Activated naive CD4-positive, alpha-beta T cell treated with anti-CD3 and anti-CD28 coated beads for 36 hours (primary cell): ENCODE measurements around the gene MCEMP1. TPM values are rescaled to one million over a fixed set of nuclear protein-coding genes. Genes with fewer than 3 reads are reported as not detected.

Source experiments
- CTCF ChIA-PET: fragments of 350-600 bp; sonication (Branson Sonifier 250); formaldehyde crosslinking; loops from one replicate; lab custom pipeline; 2021; ENCODE audit warnings: antibody characterized with exemption; lab: Charles Lee
- DNase-seq: peaks from one replicate; pipeline ENCODE4 v3.0.0-alpha.2; 2020
- H3K27ac Mint-ChIP-seq: one replicate; pipeline ENCODE4 v1.8.0; 2021; ENCODE audit warnings: mild to moderate bottlenecking, mixed read lengths
- H3K27me3 Mint-ChIP-seq: one replicate; pipeline ENCODE4 v1.8.0; 2021; ENCODE audit warnings: low read depth, mixed read lengths
- H3K36me3 Mint-ChIP-seq: one replicate; pipeline ENCODE4 v1.8.0; 2021; ENCODE audit warnings: low read depth, mixed read lengths
- H3K4me1 Mint-ChIP-seq: one replicate; pipeline ENCODE4 v1.8.0; 2021; ENCODE audit warnings: low read depth, mixed read lengths
- H3K4me3 Mint-ChIP-seq: one replicate; pipeline ENCODE4 v1.8.0; 2021; ENCODE audit warnings: mild to moderate bottlenecking, moderate library complexity, mixed read lengths
- H3K9me3 Mint-ChIP-seq: one replicate; pipeline ENCODE4 v1.8.0; 2021; ENCODE audit warnings: mixed read lengths
- intact Hi-C: fragments of 100-400 bp; cut with micrococcal nuclease; formaldehyde crosslinking; loops from one replicate; pipeline ENCODE4 v1.15.1; 2023
- total RNA-seq, 2 experiments: library from RNA; stranded (reverse); gene quantifications; one replicate each; pipeline ENCODE4 v1.2.3, GENCODE V29; 2021

MCEMP1 gene
- total RNA-seq, 2 experiments from 2014 or later = not detected

DNA sequence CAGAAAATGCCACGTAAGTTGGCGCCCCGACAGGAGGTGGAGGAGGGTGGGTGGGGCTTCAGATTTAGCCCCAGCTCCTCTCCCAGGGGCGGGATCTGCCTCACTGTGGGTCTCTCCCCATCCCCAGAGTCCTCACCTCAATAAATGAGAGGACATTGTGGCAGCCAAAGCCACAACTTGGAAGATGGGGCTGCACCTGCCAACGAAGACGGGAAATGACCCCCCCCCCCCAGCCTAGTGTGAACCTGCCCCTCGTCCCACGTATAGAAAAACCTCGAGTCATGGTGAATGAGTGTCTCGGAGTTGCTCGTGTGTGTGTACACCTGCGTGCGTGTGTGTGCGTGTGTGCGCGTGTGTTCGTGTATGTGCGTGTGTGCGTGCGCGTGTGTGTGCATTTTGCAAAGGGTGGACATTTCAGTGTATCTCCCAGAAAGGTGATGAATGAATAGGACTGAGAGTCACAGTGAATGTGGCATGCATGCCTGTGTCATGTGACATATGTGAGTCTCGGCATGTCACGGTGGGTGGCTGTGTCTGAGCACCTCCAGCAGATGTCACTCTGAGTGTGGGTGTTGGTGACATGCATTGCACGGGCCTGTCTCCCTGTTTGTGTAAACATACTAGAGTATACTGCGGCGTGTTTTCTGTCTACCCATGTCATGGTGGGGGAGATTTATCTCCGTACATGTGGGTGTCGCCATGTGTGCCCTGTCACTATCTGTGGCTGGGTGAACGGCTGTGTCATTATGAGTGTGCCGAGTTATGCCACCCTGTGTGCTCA is 2.3 kb downstream of the MCEMP1 start:
- CTCF ChIA-PET = interaction anchor here (0.6 to 1.1 kb wide), 3 partner anchors 26 to 121 kb away, joined by 3 to 6 read pairs (median 5); no protein-coding TSS in a partner anchor
- peaks cover 52% of the 10 kb centered on the region for H3K4me1 Mint-ChIP-seq

DNA sequence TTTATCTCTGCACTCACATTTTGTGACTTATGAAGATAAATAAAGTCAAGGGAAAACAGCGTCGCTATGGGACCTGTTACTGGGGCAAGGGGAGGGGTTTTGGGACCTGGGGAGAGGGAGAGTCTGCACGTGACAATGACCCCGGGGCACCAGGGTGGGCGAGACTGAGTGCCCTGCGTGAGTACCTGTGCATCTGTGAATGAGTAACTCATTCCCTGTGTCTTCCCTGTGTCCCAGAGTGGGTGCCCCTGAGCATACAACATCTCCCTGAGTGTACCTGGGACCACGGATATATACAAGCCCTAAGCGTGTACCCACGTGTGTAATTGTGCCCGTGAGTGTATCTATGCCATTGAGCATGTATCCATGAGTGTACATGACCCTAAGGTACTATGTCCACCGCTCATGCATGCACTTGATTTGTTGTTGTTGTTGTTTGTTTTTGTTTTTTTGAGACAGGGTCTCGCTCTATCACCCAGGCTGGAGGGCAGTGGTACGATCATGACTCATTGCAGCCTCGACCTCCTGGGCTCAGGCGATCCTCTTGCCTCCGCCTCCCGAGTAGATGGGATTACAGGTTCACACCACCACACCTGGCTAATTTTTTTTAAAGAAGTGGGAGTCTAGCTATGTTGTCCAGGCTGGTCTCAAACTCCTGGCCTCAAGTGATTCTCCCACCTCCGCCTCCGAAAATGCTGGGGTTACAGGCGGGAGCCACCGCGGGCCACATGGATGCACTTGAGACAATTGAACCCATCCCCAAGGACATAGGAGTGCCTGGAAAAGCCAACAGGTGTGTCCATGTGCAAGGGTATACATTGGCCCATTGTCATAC is 3.1 kb downstream of the MCEMP1 start:
- H3K9me3 Mint-ChIP-seq = no peaks in the 10 kb centered on the region
- intact Hi-C loops = loop anchor here (1.0 to 5.0 kb wide), 7 partner anchors 22 to 577 kb away; partner anchors contain the start of genes PET100, SNAPC2 and XAB2
- peaks cover 17% of the 10 kb centered on the region for H3K27me3 Mint-ChIP-seq
- CTCF ChIA-PET = interaction anchor here (0.6 to 4.0 kb wide), 24 partner anchors 9 to 611 kb away, joined by 3 to 52 read pairs (median 5); partner anchors contain the start of genes ARHGEF18, MCOLN1, PET100 and RETN
- H3K4me3 Mint-ChIP-seq = peak overlapping the region; percentile 51
- no peak for DNase-seq
- peak overlapping the region; percentile 50 for H3K27ac Mint-ChIP-seq
- H3K36me3 Mint-ChIP-seq = peaks cover 10% of the 10 kb centered on the region
- peaks cover 50% of the 10 kb centered on the region for H3K4me1 Mint-ChIP-seq

More for the DNA sequence above, 2.3 kb downstream of the MCEMP1 start:
- Mint-ChIP-seq H3K27ac (peak overlapping the region; percentile 63), H3K36me3 (peaks cover 10% of the 10 kb centered on the region), H3K9me3 (no peaks in the 10 kb centered on the region), H3K27me3 (peaks cover 18% of the 10 kb centered on the region), H3K4me3 (peak overlapping the region; percentile 7)
- DNase-seq = peak; percentile 83
- intact Hi-C loops = loop anchor here (1.0 to 5.0 kb wide), 2 partner anchors 111 to 327 kb away; no protein-coding TSS in a partner anchor

DNA sequence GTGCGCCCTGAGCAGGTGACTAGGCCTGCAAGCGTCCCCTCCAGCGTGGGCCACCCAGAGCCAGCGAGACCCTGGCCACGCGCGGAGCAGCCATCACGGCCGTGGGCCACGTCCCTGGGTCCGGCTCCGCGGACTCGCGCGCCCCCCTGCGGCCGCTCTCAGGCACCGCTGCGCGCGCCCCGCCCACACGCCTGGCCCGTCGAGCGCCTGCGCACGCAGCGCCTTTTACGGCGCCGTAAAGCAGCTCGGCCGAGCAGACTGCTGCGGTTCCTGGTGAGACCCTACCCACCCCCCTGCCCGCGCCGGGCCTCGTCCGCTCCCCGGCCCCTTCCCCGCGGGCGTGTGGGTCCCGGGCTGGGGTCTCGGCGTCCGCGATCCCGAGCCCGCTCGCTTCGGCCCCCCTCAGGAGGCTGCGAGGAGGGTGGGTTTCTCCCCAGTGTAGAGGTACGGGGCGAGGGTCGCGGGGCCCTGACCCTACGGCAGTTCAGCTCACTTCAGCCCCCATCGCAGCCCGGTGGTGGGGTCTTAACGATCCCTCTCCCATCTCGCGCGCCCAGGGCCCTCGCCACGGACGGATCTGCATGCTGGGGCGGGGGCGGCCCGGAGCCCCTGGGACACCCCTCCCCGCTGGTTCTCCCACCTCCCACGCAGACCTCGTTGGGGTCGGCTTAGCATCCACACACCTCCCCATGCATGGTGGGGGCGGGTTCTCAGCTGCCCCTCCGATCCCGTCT is 3.9 kb downstream of the MCEMP1 start, which contains the start of gene TRAPPC5:
Gene TRAPPC5 (plus strand): TSS at position 228 of the 734 bp plus-strand sequence. CDS start 1,421 bp downstream, outside the sequence.
- Mint-ChIP-seq H3K27me3 (peaks cover 15% of the 10 kb centered on the region), H3K27ac (peak within 1 kb of the TSS; percentile 88), H3K4me3 (peak within 1 kb of the TSS; percentile 92), H3K36me3 (peaks cover 10% of the 10 kb centered on the region), H3K9me3 (no peaks in the 10 kb centered on the region), H3K4me1 (peaks cover 48% of the 10 kb centered on the region)
- intact Hi-C loops = loop anchor here (1.0 to 2.0 kb wide), 8 partner anchors 22 to 578 kb away; partner anchors contain the start of genes PET100, SNAPC2 and XAB2
- DNase-seq = peak; percentile 86
- CTCF ChIA-PET = interaction anchor here (0.6 to 4.0 kb wide), 47 partner anchors 10 to 612 kb away, joined by 3 to 52 read pairs (median 4); partner anchors contain the start of genes ARHGEF18, CD209, PET100 and RETN

DNA sequence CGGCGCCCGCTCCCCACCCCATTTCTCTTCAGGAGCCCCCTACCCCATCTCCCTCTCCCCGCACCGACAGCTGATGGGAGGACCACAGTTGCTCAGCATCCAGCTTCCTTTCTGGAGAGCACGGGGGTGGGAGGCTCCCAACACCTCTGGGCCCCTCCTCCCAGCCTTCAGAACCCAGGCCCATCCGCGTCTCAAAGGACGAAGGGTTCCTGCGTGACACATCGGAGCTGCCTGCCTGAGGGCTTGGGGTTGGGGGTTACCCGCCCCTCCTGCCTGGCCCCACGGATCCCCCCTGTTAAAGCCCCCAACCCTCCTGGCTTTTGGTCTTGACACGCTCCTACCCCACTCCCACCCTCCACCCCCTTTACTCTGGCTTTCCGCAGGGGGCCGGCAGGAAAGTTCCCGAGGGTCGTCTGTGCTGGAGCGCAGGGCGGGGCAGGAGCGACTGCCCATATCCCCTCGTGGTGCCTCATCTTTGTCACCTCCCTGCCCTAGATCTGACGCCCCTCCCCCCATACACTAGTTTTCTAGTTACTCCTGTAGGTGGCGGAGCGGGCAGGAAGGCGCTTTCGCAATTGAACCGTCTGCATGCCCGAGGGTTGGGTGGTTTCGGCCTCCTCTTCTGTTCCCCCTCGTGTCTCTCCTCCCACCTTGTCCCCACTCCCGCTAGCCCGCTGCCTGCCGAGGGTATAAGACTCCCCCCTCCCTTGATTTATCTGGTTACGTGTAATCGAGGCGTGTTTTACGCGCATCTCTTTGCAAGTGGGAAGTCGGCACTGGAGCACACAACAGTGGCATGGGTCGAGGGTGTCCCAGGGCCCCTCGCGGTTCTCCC is 4.7 kb downstream of the MCEMP1 start:
- peak overlapping the region; percentile 92 for H3K4me3 Mint-ChIP-seq
- peak overlapping the region; percentile 88 for H3K27ac Mint-ChIP-seq
- H3K36me3 Mint-ChIP-seq = peaks cover 10% of the 10 kb centered on the region
- peaks cover 12% of the 10 kb centered on the region for H3K27me3 Mint-ChIP-seq
- H3K9me3 Mint-ChIP-seq = no peaks in the 10 kb centered on the region
- H3K4me1 Mint-ChIP-seq = peaks cover 41% of the 10 kb centered on the region
- intact Hi-C loops = loop anchor here (1.0 to 2.0 kb wide), 5 partner anchors 24 to 579 kb away; partner anchors contain the start of gene SNAPC2
- CTCF ChIA-PET = interaction anchor here (0.6 to 4.0 kb wide), 44 partner anchors 11 to 612 kb away, joined by 3 to 52 read pairs (median 4); partner anchors contain the start of genes ARHGEF18, CD209, PET100 and RETN
- DNase-seq = peak; percentile 96

DNA sequence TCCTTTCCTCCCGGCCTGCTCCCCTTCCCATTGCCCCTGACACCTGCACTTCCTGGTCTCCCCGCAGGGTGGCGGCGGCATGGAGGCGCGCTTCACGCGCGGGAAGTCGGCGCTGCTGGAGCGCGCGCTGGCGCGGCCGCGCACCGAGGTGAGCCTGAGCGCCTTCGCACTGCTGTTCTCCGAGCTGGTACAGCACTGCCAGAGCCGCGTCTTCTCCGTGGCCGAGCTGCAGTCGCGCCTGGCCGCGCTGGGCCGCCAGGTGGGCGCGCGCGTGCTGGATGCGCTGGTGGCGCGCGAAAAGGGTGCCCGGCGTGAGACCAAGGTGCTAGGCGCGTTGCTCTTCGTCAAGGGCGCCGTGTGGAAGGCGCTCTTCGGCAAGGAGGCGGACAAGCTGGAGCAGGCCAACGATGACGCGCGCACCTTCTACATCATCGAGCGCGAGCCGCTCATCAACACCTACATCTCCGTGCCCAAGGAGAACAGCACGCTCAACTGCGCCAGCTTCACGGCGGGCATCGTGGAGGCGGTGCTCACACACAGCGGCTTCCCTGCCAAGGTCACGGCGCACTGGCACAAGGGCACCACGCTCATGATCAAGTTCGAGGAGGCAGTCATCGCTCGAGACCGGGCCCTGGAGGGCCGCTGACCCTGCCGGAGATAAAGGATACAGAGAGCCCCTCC is 5.4 kb downstream of the MCEMP1 start:
- H3K27ac Mint-ChIP-seq = peak overlapping the region; percentile 88
- intact Hi-C loops = no loop called here

DNA sequence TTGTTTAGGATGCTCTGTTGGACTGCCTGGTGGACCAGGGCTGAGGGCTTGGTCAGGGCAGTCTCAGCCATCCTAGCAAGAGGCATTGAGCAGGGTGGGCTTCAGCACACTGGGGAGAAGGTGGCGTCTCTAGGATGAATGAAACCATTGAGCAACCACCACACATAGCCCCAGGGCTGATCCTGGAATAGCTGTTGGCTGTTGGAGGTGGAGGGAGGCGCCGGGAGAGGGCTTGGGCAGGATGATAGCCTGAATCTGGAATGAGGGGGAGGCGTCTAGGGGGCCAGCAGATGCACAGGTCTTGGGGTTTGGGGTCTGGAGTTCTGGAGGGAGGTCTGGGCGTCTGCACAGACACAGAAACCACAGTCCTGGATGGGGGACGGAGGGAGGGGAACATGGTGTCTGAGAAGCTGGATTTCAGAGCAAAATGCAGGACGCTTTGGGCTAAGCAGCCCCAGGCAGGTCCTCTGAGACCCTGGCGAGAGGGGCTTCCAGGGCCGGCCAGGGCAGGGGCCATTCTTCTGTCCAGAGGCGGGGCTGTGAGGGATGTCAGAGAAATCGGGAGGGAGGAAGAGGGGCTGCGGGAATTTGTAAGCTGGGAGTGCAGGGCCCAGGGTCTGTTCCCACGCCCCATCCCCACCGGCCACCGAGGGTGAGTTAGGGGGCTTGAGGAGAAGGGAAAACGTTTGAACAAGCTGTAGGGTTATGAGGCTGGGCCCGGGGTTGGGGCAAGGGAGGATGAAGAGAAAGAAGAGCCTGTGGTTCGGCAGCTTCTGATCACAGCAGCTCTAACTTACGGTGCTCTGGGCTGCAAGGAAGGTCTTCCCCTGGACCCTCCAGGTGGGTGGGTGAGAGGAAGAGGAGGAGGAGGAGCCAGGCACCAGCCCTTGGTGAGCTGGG is 8.9 kb downstream of the MCEMP1 start:
- peaks cover 9% of the 10 kb centered on the region for H3K4me1 Mint-ChIP-seq
- H3K9me3 Mint-ChIP-seq = no peaks in the 10 kb centered on the region
- DNase-seq = no peak
- peaks cover 10% of the 10 kb centered on the region for H3K36me3 Mint-ChIP-seq
- CTCF ChIA-PET = interaction anchor here (0.8 to 3.0 kb wide), 2 partner anchors 114 to 116 kb away, joined by 3 to 10 read pairs; no protein-coding TSS in a partner anchor
- no peak overlapping the region for H3K27ac Mint-ChIP-seq
- H3K27me3 Mint-ChIP-seq = no peaks in the 10 kb centered on the region
- intact Hi-C loops = no loop called here
- H3K4me3 Mint-ChIP-seq = no peak overlapping the region

More for the DNA sequence above, 5.4 kb downstream of the MCEMP1 start:
- Mint-ChIP-seq H3K27me3 (peaks cover 6% of the 10 kb centered on the region), H3K4me3 (peak overlapping the region; percentile 92), H3K9me3 (no peaks in the 10 kb centered on the region), H3K4me1 (peaks cover 34% of the 10 kb centered on the region), H3K36me3 (peaks cover 10% of the 10 kb centered on the region)
- CTCF ChIA-PET = interaction anchor here (4.0 kb wide), 1 partner anchor 117 kb away, joined by 52 read pairs; no protein-coding TSS in a partner anchor
- no peak for DNase-seq

DNA sequence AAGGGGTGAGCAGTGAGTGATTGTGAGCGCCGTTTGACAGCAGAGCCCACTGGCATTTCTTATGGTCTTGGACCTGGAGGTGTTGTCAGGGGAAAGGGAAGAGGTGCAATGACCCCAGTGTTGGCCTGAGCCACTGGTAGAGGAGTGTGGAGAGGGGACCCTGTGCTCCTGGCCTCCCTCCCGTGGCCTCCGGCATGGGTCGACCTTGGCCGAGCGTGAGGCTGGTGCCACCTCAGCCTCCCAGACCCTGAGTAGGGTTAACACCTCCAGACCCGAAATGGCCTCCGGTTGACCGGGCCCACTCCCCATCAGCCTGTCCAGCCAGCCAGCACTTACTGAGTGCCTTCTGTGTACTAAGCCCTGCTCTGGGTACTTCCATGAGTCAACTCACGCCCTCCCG is 10.3 kb downstream of the MCEMP1 start:
- H3K36me3 Mint-ChIP-seq = peaks cover 8% of the 10 kb centered on the region
- no peak overlapping the region for H3K27ac Mint-ChIP-seq
- peaks cover 5% of the 10 kb centered on the region for H3K4me1 Mint-ChIP-seq
- DNase-seq = no peak
- H3K27me3 Mint-ChIP-seq = no peaks in the 10 kb centered on the region
- no peaks in the 10 kb centered on the region for H3K9me3 Mint-ChIP-seq
- CTCF ChIA-PET = no interaction called here
- no peak overlapping the region for H3K4me3 Mint-ChIP-seq
- intact Hi-C loops = no loop called here

DNA sequence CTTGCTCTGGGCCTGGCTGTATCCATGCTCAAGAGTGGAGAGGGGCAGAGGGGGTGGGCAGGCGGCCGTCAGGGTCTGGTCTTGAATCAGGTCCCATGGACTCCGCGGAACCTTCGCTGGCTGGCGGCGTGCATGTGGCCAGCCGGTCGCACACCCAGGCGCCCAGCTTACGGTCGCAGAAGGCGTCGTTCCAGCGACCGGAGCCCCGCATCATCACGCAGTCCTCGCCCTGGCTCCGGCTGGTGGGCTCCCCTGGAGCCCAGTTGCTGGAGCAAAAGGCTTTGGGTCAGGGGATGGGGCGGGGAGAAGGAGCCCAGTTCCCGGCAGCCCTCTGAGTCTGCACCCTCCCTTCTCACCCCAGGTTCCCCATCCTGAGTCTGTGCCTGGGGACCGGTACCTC is 12.3 kb downstream of the MCEMP1 start:
- intact Hi-C loops = no loop called here
- DNase-seq = no peak
- Mint-ChIP-seq H3K27me3 (no peaks in the 10 kb centered on the region), H3K4me1 (peaks cover 2% of the 10 kb centered on the region), H3K4me3 (no peak overlapping the region), H3K9me3 (no peaks in the 10 kb centered on the region), H3K36me3 (no peaks in the 10 kb centered on the region), H3K27ac (no peak overlapping the region)
- CTCF ChIA-PET = no interaction called here

DNA sequence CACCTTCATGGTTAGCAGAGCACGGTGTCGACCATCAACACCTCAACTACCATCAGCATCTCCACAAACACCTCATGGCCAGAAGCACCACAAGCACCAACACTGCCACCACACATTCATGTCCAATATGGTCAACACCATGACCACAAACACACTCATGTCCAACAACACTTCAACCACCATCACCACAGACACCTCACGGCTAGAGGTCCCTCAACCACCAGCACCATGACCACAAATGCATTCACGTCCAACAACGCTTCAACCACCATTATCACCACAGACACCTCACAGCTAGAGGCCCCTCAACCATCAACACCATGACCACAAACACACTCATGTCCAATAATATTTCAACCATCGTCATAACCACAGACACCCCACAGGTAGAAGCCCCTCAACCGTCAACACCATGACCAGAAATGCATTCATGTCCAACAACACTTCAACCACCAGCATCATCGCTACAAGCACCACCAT is 13.9 kb downstream of the MCEMP1 start:
- intact Hi-C loops = no loop called here
- Mint-ChIP-seq H3K9me3 (no peaks in the 10 kb centered on the region), H3K4me3 (no peak overlapping the region), H3K27me3 (no peaks in the 10 kb centered on the region), H3K4me1 (peaks cover 2% of the 10 kb centered on the region), H3K27ac (no peak overlapping the region), H3K36me3 (no peaks in the 10 kb centered on the region)
- CTCF ChIA-PET = interaction anchor here (0.6 kb wide), 1 partner anchor 50 kb away, joined by 3 read pairs; no protein-coding TSS in a partner anchor
- DNase-seq = no peak
